Right atrium auricular region (tissue), 2 donors: ENCODE data around the gene CLEC16A. TPM values are rescaled to one million over a fixed set of nuclear protein-coding genes. Genes with fewer than 3 reads are reported as not detected.

ENCODE experiments used
- DNase-seq: peaks from one replicate; pipeline ENCODE4 v3.0.0-alpha.2; 2019; ENCODE audit warnings: low spot score
- H3K27ac ChIP-seq, 2 donors: fragments of 200-600 bp; sonication (generic); 1 replicate in 1 of 2; 2 replicates in 1 of 2; pipeline ENCODE4 v1.5.1; 2016 to 2019
- H3K27me3 ChIP-seq, 2 donors: fragments of 200-600 bp; sonication (generic); one replicate each; pipeline versions ENCODE4 v1.5.1 to v1.6.0; 2017 to 2019
- H3K36me3 ChIP-seq: fragments of 200-600 bp; sonication (generic); one replicate; pipeline ENCODE4 v1.5.1; 2016
- H3K4me1 ChIP-seq, 2 donors: fragments of 200-600 bp; sonication (generic); one replicate each; pipeline versions ENCODE4 v1.5.1 to v1.6.0; 2017 to 2019
- H3K4me3 ChIP-seq, 2 donors: fragments of 200-600 bp; sonication (generic); 1 replicate in 1 of 2; 2 replicates in 1 of 2; pipeline ENCODE4 v1.5.1; 2017 to 2019; ENCODE audit warnings: mild to moderate bottlenecking in 1 of 2, moderate library complexity in 1 of 2
- H3K9me3 ChIP-seq, 2 donors: fragments of 200-600 bp; sonication (generic); one replicate each; pipeline ENCODE4 v1.5.1; 2019
- total RNA-seq, 2 donors: library from RNA; depleted of rRNA; stranded (reverse); fragments of >200 nt; gene quantifications; one replicate each; pipeline ENCODE4 v1.1.0, GENCODE V29; 2016
- TF ChIP-seq, protein P1 (sequence below), 2 donors: fragments of 200-600 bp; sonication (generic); IDR thresholded peaks; one replicate each; pipeline ENCODE4 v1.5.1; 2019; ENCODE audit warnings: antibody characterized with exemption in 2 of 2

CLEC16A gene
- total RNA-seq, 2 donors from 2014 or later: 24.1 to 49.0 TPM

DNA sequence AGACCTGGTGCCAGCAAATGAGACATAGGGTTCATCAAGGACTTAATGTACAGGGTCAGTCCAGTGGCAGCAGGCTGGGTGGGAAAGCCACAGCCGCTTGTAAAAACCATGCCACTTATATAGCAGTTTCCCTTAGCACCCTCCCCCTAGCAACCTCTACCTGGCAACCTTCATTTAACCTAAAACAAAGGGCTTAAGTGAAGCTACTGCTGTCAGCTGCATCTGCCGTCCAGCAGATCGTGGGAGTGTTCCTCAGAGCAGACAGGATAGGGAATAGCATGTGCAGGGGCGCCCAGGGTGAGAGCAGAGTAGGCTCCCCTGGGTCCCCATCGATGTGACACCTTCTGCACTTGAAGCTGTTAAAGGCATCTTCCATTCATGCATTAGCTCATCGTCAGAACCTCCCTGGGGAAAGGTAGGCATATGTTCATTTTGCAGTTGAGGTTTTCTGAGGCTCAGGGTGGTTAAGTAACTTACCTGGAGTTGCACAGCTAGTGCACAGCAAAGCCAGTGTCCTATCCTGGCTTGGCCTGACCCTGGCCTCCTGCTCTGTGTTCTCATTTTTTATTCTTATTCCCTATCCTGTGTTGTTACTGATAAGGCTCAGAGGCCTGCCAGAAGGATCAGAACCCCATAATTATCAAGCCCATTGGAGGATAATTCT, 199.1 kb downstream of the CLEC16A start:
- no peaks in the 10 kb centered on the region for H3K9me3 ChIP-seq
- TF ChIP-seq, protein P1, sequence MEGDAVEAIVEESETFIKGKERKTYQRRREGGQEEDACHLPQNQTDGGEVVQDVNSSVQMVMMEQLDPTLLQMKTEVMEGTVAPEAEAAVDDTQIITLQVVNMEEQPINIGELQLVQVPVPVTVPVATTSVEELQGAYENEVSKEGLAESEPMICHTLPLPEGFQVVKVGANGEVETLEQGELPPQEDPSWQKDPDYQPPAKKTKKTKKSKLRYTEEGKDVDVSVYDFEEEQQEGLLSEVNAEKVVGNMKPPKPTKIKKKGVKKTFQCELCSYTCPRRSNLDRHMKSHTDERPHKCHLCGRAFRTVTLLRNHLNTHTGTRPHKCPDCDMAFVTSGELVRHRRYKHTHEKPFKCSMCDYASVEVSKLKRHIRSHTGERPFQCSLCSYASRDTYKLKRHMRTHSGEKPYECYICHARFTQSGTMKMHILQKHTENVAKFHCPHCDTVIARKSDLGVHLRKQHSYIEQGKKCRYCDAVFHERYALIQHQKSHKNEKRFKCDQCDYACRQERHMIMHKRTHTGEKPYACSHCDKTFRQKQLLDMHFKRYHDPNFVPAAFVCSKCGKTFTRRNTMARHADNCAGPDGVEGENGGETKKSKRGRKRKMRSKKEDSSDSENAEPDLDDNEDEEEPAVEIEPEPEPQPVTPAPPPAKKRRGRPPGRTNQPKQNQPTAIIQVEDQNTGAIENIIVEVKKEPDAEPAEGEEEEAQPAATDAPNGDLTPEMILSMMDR (IDR thresholded peaks at IDR 0.05): no peak
- no peaks in the 10 kb centered on the region for H3K27me3 ChIP-seq
- H3K36me3 ChIP-seq: no peaks in the 10 kb centered on the region
- H3K4me3 ChIP-seq: no peak overlapping the region
- H3K27ac ChIP-seq: no peak overlapping the region
- peaks cover 0 to 65% of the 10 kb centered on the region in 2 donors for H3K4me1 ChIP-seq
- DNase-seq: no peak

GRCh38 chr16:11144122-11144521, 199.8 kb downstream of the CLEC16A start:
- Histone ChIP-seq H3K36me3 (no peaks in the 10 kb centered on the region), H3K4me1 (peaks cover 0 to 59% of the 10 kb centered on the region in 2 donors), H3K27me3 (no peaks in the 10 kb centered on the region), H3K27ac (no peak overlapping the region), H3K4me3 (no peak overlapping the region), H3K9me3 (no peaks in the 10 kb centered on the region)
- no peak for DNase-seq
- TF ChIP-seq, protein P1 (IDR thresholded peaks at IDR 0.05): no peak

GRCh38 chr16:11145173-11145818, 200.9 kb downstream of the CLEC16A start:
- Histone ChIP-seq H3K4me1 (peaks cover 0 to 47% of the 10 kb centered on the region in 2 donors), H3K27ac (no peak overlapping the region), H3K9me3 (no peaks in the 10 kb centered on the region), H3K4me3 (no peak overlapping the region), H3K36me3 (no peaks in the 10 kb centered on the region), H3K27me3 (no peaks in the 10 kb centered on the region)
- TF ChIP-seq, protein P1 (IDR thresholded peaks at IDR 0.05): no peak
- peak; percentile 81 for DNase-seq

DNA sequence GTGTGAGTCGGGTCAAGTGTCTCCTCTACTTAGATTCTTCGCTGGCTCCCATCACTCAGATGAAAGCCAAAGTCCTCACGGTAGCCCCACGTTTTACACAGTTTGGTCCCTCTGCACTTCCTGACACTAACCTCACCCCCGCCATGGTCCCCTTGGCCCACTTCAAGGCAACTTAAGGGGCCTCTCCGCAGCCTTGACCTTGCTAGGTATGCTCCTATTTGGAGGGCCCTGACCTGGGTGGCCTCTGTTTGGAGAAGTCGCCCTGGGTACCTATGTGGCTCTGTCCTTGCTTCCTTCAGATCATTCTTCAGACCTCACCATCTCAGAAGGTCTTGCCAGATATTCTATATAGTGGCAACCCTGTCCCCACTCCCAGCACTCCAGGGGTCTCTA, 201.5 kb downstream of the CLEC16A start:
- Histone ChIP-seq H3K4me1 (peaks cover 0 to 42% of the 10 kb centered on the region in 2 donors), H3K4me3 (no peak overlapping the region), H3K27ac (no peak overlapping the region), H3K9me3 (no peaks in the 10 kb centered on the region), H3K27me3 (no peaks in the 10 kb centered on the region), H3K36me3 (no peaks in the 10 kb centered on the region)
- DNase-seq: no peak
- TF ChIP-seq, protein P1 (IDR thresholded peaks at IDR 0.05): no peak

GRCh38 chr16:11147033-11147753, 202.8 kb downstream of the CLEC16A start:
- Histone ChIP-seq H3K4me1 (peaks cover 0 to 28% of the 10 kb centered on the region in 2 donors), H3K9me3 (no peaks in the 10 kb centered on the region), H3K27ac (no peak overlapping the region), H3K4me3 (no peak overlapping the region), H3K27me3 (no peaks in the 10 kb centered on the region), H3K36me3 (no peaks in the 10 kb centered on the region)
- DNase-seq: no peak
- TF ChIP-seq, protein P1 (IDR thresholded peaks at IDR 0.05): no peak
